Stimulated activated CD4-positive, alpha-beta T cell treated with anti-CD3 and anti-CD28 coated beads, Interleukin-15, amount 100 ng/mL, for 1 hour (primary cell): Measurements from ENCODE around the gene HIVEP2.

ENCODE experiments used
- DNase-seq, 2 donors: peaks; one replicate each; pipeline ENCODE4 v3.0.0-alpha.2; 2020; ENCODE audit warnings: low read depth in 1 of 2, low spot score in 1 of 2

The HIVEP2 gene

GRCh38 chr6:142925575-142926110 lies 19.3 kb downstream of the HIVEP2 start:
- DNase-seq = no peak

- DNase-seq = no peak
Measured at GRCh38 chr6:142918339-142919042, 26.5 kb downstream of the HIVEP2 start.

GRCh38 chr6:142916881-142917280 lies 28.1 kb downstream of the HIVEP2 start:
- DNase-seq = no peak

- no peak for DNase-seq
Measured at GRCh38 chr6:142914937-142915697, 29.9 kb downstream of the HIVEP2 start.

- DNase-seq = no peak
Measured at GRCh38 chr6:142914369-142914768, 30.6 kb downstream of the HIVEP2 start.

- peak; percentile 31 to 36 for DNase-seq
Measured at GRCh38 chr6:142913511-142914047, 31.4 kb downstream of the HIVEP2 start.

- no peak for DNase-seq
Measured at GRCh38 chr6:142913036-142913510, 31.9 kb downstream of the HIVEP2 start.

- no peak for DNase-seq
Measured at GRCh38 chr6:142912125-142912524, 32.9 kb downstream of the HIVEP2 start.

- no peak for DNase-seq
Measured at GRCh38 chr6:142911430-142911829, 33.5 kb downstream of the HIVEP2 start.

- DNase-seq = no peak
Measured at GRCh38 chr6:142909686-142910085, 35.3 kb downstream of the HIVEP2 start.

GRCh38 chr6:142908235-142908634 lies 36.7 kb downstream of the HIVEP2 start:
- DNase-seq = no peak

GRCh38 chr6:142907544-142907943 lies 37.4 kb downstream of the HIVEP2 start:
- DNase-seq = no peak

- no peak for DNase-seq
Measured at GRCh38 chr6:142906945-142907470, 38.0 kb downstream of the HIVEP2 start.

- DNase-seq = no peak
Measured at GRCh38 chr6:142903812-142904211, 41.2 kb downstream of the HIVEP2 start.

- peak; percentile 41 to 46 for DNase-seq
Measured at GRCh38 chr6:142902636-142903053, 42.3 kb downstream of the HIVEP2 start.

GRCh38 chr6:142901611-142902010 lies 43.4 kb downstream of the HIVEP2 start:
- no peak for DNase-seq

GRCh38 chr6:142900227-142900971 lies 44.6 kb downstream of the HIVEP2 start:
- DNase-seq = no peak

- no peak for DNase-seq
Measured at GRCh38 chr6:142898927-142899895, 45.8 kb downstream of the HIVEP2 start.

GRCh38 chr6:142897659-142898058 lies 47.3 kb downstream of the HIVEP2 start:
- no peak for DNase-seq

- no peak for DNase-seq
Measured at GRCh38 chr6:142896732-142897131, 48.2 kb downstream of the HIVEP2 start.
